SH-SY5Y (cell line): ENCODE data around the gene DCBLD2.

Experiments used
- GATA2 ChIP-seq: IDR thresholded peaks from 2 replicates; pipeline ENCODE4 v1.6.1; 2011; ENCODE audit warnings: mild to moderate bottlenecking, low read depth, low read length
- GATA3 ChIP-seq: IDR thresholded peaks from 2 replicates; pipeline ENCODE4 v1.6.1; 2011; ENCODE audit warnings: low read depth, mild to moderate bottlenecking, low read length, moderate library complexity

DNA sequence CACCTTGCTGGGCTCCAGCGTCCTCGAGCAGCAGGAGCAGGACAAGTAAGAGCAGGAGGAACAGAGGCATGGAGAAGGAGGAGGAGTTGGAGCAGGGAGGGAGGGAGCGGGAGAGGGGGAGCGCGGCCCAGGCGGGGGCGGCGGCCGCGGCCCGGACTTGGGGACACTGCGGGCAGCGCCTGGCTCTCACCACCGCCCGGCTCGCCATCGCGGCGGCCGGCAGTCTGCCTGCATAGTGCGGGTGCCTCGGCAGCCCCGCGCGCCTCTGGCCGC lies 440 bp downstream of the DCBLD2 start:
- no peak for TF ChIP-seq GATA3
- no peak for TF ChIP-seq GATA2
